Measurements from ENCODE around the gene GRIP1.

DNA sequence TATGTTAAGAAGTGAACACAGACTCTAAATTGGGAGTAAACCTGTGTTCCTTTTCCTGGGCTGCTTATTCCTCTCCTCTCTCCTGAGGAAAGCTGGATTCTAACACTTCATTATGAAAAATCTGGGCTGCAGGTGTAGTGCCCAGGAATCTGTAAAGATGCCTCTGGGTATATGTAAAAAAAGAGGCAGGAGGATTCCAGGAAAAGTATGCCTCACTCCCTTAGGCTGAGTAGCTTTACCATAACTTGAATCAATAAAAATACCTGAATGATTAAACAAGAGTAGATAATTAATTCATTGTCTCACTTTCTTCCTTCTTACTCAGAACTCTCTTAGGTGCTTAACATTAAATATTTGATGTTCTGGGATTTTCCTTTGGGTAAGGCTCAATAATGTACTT, 185.1 kb downstream of the GRIP1 start:
- TF ChIP-seq RAD21 (IDR thresholded peaks at IDR 0.05; ENCODE audit: low read depth) (no peak), CEBPB (IDR thresholded peaks at IDR 0.05) (no peak), ZBTB7A (IDR thresholded peaks at IDR 0.05; ENCODE audit: low read depth) (no peak), EP300 (IDR thresholded peaks at IDR 0.05; ENCODE audit: borderline replicate concordance) (no peak), FOXM1 (IDR thresholded peaks at IDR 0.05; ENCODE audit: borderline replicate concordance, low read depth) (no peak), TAF1 (IDR thresholded peaks at IDR 0.05; ENCODE audit: low read depth) (no peak), NFIC (IDR thresholded peaks at IDR 0.05) (no peak), TCF12 (IDR thresholded peaks at IDR 0.05; ENCODE audit: low read depth) (no peak), YY1 (IDR thresholded peaks at IDR 0.05; ENCODE audit: low read depth) (no peak), CREB1 (IDR thresholded peaks at IDR 0.05; ENCODE audit: low read depth) (no peak), EGR1 (IDR thresholded peaks at IDR 0.05) (no peak)
- TF ChIP-seq, protein P1, sequence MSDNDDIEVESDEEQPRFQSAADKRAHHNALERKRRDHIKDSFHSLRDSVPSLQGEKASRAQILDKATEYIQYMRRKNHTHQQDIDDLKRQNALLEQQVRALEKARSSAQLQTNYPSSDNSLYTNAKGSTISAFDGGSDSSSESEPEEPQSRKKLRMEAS (IDR thresholded peaks at IDR 0.05), result no peak
- TF ChIP-seq, protein P2, sequence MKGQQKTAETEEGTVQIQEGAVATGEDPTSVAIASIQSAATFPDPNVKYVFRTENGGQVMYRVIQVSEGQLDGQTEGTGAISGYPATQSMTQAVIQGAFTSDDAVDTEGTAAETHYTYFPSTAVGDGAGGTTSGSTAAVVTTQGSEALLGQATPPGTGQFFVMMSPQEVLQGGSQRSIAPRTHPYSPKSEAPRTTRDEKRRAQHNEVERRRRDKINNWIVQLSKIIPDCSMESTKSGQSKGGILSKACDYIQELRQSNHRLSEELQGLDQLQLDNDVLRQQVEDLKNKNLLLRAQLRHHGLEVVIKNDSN (IDR thresholded peaks at IDR 0.05), result no peak
- TF ChIP-seq, protein P3, sequence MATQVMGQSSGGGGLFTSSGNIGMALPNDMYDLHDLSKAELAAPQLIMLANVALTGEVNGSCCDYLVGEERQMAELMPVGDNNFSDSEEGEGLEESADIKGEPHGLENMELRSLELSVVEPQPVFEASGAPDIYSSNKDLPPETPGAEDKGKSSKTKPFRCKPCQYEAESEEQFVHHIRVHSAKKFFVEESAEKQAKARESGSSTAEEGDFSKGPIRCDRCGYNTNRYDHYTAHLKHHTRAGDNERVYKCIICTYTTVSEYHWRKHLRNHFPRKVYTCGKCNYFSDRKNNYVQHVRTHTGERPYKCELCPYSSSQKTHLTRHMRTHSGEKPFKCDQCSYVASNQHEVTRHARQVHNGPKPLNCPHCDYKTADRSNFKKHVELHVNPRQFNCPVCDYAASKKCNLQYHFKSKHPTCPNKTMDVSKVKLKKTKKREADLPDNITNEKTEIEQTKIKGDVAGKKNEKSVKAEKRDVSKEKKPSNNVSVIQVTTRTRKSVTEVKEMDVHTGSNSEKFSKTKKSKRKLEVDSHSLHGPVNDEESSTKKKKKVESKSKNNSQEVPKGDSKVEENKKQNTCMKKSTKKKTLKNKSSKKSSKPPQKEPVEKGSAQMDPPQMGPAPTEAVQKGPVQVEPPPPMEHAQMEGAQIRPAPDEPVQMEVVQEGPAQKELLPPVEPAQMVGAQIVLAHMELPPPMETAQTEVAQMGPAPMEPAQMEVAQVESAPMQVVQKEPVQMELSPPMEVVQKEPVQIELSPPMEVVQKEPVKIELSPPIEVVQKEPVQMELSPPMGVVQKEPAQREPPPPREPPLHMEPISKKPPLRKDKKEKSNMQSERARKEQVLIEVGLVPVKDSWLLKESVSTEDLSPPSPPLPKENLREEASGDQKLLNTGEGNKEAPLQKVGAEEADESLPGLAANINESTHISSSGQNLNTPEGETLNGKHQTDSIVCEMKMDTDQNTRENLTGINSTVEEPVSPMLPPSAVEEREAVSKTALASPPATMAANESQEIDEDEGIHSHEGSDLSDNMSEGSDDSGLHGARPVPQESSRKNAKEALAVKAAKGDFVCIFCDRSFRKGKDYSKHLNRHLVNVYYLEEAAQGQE (IDR thresholded peaks at IDR 0.05; ENCODE audit: low read depth), result no peak
